Gastroesophageal sphincter (tissue), 3 donors: ENCODE measurements around the gene C20orf96.

Source experiments
- EP300 ChIP-seq: sonication (generic); formaldehyde crosslinking; IDR thresholded peaks from one replicate; pipeline ENCODE4 v1.6.1; 2017; ENCODE audit warnings: antibody characterized with exemption, mild to moderate bottlenecking
- POLR2A ChIP-seq, 2 donors: fragments of 450-650 bp; IDR thresholded peaks; one replicate each; pipeline ENCODE4 v1.6.1; 2017; ENCODE audit warnings: antibody characterized with exemption in 2 of 2, mild to moderate bottlenecking in 2 of 2, moderate library complexity in 1 of 2
- POLR2AphosphoS5 ChIP-seq: sonication (generic); formaldehyde crosslinking; IDR thresholded peaks from one replicate; pipeline ENCODE4 v1.6.1; 2017; ENCODE audit warnings: antibody characterized with exemption
- TF ChIP-seq, protein P1 (sequence below), 4 experiments: fragments of 200-600 bp in 2 of 4; fragments of 450-650 bp in 2 of 4; sonication (generic) in 1 of 4; IDR thresholded peaks; one replicate each; pipeline ENCODE4 v1.5.1; 2017 to 2019; ENCODE audit warnings: antibody characterized with exemption in 4 of 4, mild to moderate bottlenecking in 2 of 4, moderate library complexity in 2 of 4

DNA sequence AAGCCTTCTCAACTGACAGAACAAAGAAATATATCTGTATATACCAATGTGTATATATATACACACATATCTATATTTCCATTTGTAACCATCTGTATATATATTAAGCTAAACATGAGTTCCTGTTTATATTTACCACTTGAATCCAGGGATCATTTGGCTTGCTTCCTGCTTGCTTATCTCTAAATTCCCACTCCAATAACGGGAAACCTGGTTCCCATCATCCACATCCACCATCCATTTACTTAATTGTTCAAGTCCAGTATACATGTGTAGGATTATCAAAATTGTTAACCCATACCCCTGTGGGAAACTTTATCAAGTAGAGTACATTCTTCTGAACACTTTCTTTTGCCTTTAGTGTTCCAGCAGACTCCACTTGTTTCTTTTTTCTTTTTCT lies 22.3 kb upstream of the C20orf96 start:
- TF ChIP-seq, protein P1, sequence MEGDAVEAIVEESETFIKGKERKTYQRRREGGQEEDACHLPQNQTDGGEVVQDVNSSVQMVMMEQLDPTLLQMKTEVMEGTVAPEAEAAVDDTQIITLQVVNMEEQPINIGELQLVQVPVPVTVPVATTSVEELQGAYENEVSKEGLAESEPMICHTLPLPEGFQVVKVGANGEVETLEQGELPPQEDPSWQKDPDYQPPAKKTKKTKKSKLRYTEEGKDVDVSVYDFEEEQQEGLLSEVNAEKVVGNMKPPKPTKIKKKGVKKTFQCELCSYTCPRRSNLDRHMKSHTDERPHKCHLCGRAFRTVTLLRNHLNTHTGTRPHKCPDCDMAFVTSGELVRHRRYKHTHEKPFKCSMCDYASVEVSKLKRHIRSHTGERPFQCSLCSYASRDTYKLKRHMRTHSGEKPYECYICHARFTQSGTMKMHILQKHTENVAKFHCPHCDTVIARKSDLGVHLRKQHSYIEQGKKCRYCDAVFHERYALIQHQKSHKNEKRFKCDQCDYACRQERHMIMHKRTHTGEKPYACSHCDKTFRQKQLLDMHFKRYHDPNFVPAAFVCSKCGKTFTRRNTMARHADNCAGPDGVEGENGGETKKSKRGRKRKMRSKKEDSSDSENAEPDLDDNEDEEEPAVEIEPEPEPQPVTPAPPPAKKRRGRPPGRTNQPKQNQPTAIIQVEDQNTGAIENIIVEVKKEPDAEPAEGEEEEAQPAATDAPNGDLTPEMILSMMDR (IDR thresholded peaks at IDR 0.05) = no peak
- TF ChIP-seq EP300 (no peak), POLR2A (IDR thresholded peaks at IDR 0.05) (no peak), POLR2AphosphoS5 (no peak)
